ENCODE results near the gene ZNF609.

The ZNF609 gene

DNA sequence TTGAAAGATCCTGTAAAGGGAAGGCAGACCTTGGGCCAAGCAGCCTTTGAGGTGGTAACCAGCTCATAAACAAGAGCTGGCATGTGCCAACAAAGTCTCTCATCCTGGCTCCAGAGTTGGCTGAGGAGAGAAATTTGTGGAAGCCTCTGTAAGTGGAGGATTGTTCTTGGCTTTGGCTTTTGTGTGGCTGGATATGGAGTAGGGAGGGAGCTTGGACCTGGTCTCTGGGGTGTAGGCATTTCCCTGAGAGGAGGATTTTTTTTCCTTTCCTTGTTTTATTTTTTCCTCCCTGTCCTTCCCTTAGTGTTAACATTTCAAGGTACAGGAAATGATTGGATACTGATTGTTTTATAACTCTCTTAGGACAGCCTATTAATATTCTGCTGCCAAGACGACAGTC is 60.8 kb downstream of the ZNF609 start:
- H3K27ac ChIP-seq, result peak overlapping the region in 3 of 11 experiments; percentile 9 to 29 (median 19); a peak in 2 of 22 replicates

DNA sequence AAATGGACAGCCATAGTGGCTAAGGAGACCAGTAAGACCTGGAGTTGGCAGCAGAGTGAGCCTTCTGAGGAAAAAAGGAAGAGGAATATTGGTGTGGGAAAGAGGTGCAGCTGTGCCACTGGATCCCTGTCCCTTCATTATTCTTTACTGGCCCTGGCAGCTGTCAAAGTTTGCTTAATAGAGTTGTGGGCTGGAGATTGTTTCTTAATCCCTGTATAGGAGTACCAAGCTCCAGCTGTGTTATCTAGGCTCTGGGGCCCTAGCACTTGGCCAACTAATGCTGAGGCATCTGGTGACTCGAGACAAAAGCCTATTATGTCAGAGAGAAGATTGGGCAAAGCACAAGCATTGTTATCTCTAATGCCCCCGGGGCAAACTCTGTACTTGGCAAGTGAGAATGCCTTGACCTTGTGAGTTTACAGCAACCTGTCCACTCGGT is 61.4 kb downstream of the ZNF609 start:
- peak in 1 of 11 experiments; percentile 19; a peak in 1 of 22 replicates for TF ChIP-seq Cebpa-rat (IDR thresholded peaks at IDR 0.05)
- Histone ChIP-seq H3K36me3 (peaks cover 29 to 68% (median 41%) of the 10 kb centered on the region in 11 experiments; a peak in 21 of 22 replicates), H3K4me3 (no peak overlapping the region), H3K4me1 (peaks cover 0 to 14% (median 8%) of the 10 kb centered on the region in 10 experiments; a peak in 9 of 20 replicates), H3K27ac (peak overlapping the region in 5 of 11 experiments; percentile 4 to 34 (median 19); a peak in 4 of 22 replicates), H4K20me1 (peaks cover 33 to 90% (median 58%) of the 10 kb centered on the region in 11 experiments; a peak in 21 of 22 replicates), H3K4me2 (no peak overlapping the region), H3K27me3 (no peaks in the 10 kb centered on the region), H3K9me3 (replicated peaks in 1 of 11) (peaks cover 0 to 5% (median 0%) of the 10 kb centered on the region in 11 experiments; a peak in 1 of 22 replicates), H3K9ac (no peak overlapping the region)

More for the DNA sequence above, 60.8 kb downstream of the ZNF609 start:
- Histone ChIP-seq H3K4me1 (peaks cover 0 to 10% (median 4%) of the 10 kb centered on the region in 10 experiments; a peak in 4 of 20 replicates), H4K20me1 (peaks cover 28 to 88% (median 52%) of the 10 kb centered on the region in 11 experiments; a peak in 19 of 22 replicates), H3K4me3 (no peak overlapping the region), H3K9ac (no peak overlapping the region; a peak in 1 of 22 replicates), H3K9me3 (replicated peaks in 1 of 11) (peaks cover 0 to 5% (median 0%) of the 10 kb centered on the region in 11 experiments; a peak in 1 of 22 replicates), H3K36me3 (peaks cover 31 to 68% (median 45%) of the 10 kb centered on the region in 11 experiments; a peak in 21 of 22 replicates), H3K4me2 (no peak overlapping the region), H3K27me3 (no peaks in the 10 kb centered on the region)
- no peak for TF ChIP-seq Cebpa-rat (IDR thresholded peaks at IDR 0.05)

DNA sequence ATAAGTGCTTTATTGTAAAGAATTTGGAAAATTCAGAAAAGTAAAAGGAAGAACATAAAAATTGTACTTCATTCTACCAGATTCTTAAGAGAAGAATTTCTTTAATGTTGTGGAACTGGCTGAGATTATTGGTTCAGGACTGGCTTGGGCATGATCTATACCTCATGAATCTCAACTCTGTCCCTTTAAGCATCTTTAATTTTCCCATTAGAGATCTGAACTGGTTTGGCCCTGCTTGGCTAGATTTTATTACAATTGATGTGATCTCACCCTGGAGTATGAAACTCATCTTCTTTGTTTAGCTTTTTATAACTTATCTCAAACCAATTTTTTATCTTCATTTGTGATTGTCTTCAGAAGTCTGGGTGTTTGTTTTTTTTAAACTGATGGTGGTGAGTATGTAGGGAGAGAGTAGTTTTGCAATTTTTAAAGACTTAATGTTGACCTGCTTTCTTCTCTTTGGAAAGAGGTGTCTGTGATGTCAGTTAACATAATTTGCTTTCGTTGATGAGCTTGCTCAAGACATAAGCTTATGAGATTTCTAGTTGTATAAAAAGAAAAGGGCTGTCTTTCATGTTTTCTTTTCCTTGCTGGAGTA is 61.9 kb downstream of the ZNF609 start:
- H3K4me2 ChIP-seq, result no peak overlapping the region
- no peaks in the 10 kb centered on the region for H3K27me3 ChIP-seq
- TF ChIP-seq Cebpa-rat (IDR thresholded peaks at IDR 0.05), result no peak
- H3K27ac ChIP-seq, result peak overlapping the region in 3 of 11 experiments; percentile 4 to 34 (median 9); a peak in 4 of 22 replicates
- H3K4me1 ChIP-seq, result peaks cover 3 to 20% (median 12%) of the 10 kb centered on the region in 10 experiments; a peak in 19 of 20 replicates
- peaks cover 39 to 90% (median 61%) of the 10 kb centered on the region in 11 experiments; a peak in 21 of 22 replicates for H4K20me1 ChIP-seq
- no peak overlapping the region for H3K4me3 ChIP-seq
- peaks cover 0 to 5% (median 0%) of the 10 kb centered on the region in 11 experiments; a peak in 1 of 22 replicates for H3K9me3 ChIP-seq (replicated peaks in 1 of 11)
- H3K36me3 ChIP-seq, result peaks cover 24 to 66% (median 37%) of the 10 kb centered on the region in 11 experiments; a peak in 21 of 22 replicates
- no peak overlapping the region for H3K9ac ChIP-seq

DNA sequence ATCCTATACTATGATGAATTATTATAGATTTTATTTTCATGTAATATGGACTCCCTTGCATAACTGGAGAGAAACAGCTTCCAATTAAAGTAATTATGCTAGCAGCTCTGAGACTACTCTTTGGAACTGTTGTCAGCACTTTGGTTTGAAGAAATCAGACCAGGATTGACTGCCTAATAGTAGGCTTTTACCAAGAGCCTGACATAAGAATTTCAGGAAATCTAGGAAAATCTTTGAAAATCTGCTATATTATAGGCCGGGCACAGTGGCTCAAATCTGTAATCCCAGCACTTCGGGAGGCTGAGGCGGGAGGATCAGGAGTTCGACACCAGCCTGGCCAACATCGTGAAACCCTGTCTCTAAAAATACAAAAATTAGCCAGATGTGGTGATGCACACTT is 62.9 kb downstream of the ZNF609 start:
- Histone ChIP-seq H3K4me1 (peaks cover 8 to 26% (median 19%) of the 10 kb centered on the region in 10 experiments; a peak in 19 of 20 replicates), H3K27me3 (no peaks in the 10 kb centered on the region), H4K20me1 (peaks cover 39 to 92% (median 63%) of the 10 kb centered on the region in 11 experiments; a peak in 21 of 22 replicates), H3K9ac (no peak overlapping the region), H3K36me3 (peaks cover 15 to 61% (median 32%) of the 10 kb centered on the region in 11 experiments; a peak in 19 of 22 replicates), H3K9me3 (replicated peaks in 1 of 11) (peaks cover 0 to 5% (median 0%) of the 10 kb centered on the region in 11 experiments; a peak in 2 of 22 replicates), H3K4me3 (no peak overlapping the region), H3K4me2 (no peak overlapping the region), H3K27ac (no peak overlapping the region)
- TF ChIP-seq Cebpa-rat (IDR thresholded peaks at IDR 0.05), result no peak

DNA sequence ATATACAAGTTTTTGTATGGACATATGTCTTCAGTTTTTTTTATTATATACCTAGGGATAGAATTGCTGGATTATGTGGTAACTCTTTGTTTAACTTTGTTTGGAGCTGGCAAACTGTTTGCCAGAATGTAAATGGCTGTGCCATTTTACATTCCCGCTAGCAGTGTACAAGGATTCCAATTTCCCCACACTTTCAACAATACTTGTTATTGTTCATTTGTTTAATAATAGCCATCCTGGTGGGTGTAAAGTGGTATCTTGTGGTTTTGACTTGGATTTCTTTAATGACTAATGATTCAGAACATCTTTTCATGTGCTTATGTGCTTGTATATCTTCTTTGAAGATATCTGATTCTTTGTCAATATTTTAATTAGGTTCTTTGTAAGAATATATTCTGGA is 64.4 kb downstream of the ZNF609 start:
- Histone ChIP-seq H3K4me2 (no peak overlapping the region), H3K36me3 (peaks cover 25 to 67% (median 40%) of the 10 kb centered on the region in 11 experiments)

DNA sequence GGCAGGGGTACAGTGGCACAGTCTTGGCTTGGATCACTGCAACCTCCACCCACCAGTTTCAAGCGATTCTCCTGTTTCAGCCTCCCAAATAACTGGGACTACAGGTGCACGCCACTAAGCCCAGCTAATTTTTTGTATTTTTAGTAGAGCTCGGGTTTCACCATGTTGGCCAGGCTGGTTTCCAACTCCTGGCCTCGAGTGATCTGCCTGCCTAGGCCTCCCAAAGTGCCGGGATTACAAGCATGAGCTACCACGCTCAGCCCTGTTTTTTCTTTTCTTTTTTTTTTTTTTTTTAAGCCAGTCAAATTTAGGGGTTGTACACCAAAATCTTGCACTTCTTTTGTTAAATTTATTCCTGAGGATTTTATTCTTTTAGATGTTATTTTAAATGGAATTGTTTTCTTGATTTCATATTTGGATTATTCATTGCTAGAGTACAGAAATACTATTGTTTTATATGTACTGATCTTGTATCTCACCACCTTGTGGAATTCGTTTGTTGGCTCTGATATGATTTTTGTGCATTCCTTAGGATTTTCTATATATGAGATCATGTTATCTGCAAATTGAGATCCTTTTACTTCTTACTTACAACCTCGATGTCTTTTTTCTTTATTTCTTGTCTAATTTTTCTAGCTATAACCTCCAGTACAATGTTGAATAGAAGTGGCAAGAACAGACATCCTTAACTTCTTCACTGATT is 65.6 kb downstream of the ZNF609 start:
- Histone ChIP-seq H3K9ac (no peak overlapping the region), H3K27me3 (no peaks in the 10 kb centered on the region), H3K27ac (no peak overlapping the region), H3K36me3 (peaks cover 28 to 59% (median 33%) of the 10 kb centered on the region in 11 experiments), H3K4me3 (no peak overlapping the region), H3K4me2 (no peak overlapping the region), H4K20me1 (peaks cover 26 to 94% (median 61%) of the 10 kb centered on the region in 11 experiments; a peak in 21 of 22 replicates), H3K4me1 (peaks cover 8 to 26% (median 19%) of the 10 kb centered on the region in 10 experiments; a peak in 19 of 20 replicates), H3K9me3 (replicated peaks in 1 of 11) (peaks cover 0 to 15% (median 7%) of the 10 kb centered on the region in 11 experiments; a peak in 9 of 22 replicates)
- no peak for TF ChIP-seq Cebpa-rat (IDR thresholded peaks at IDR 0.05)

More for the DNA sequence above, 64.4 kb downstream of the ZNF609 start:
- no peak overlapping the region for H3K4me3 ChIP-seq
- peaks cover 0 to 15% (median 7%) of the 10 kb centered on the region in 11 experiments; a peak in 9 of 22 replicates for H3K9me3 ChIP-seq (replicated peaks in 1 of 11)
- peaks cover 32 to 95% (median 66%) of the 10 kb centered on the region in 11 experiments; a peak in 21 of 22 replicates for H4K20me1 ChIP-seq
- no peak overlapping the region for H3K9ac ChIP-seq
- no peak overlapping the region for H3K27ac ChIP-seq
- TF ChIP-seq Cebpa-rat (IDR thresholded peaks at IDR 0.05), result no peak
- H3K4me1 ChIP-seq, result peaks cover 8 to 26% (median 19%) of the 10 kb centered on the region in 10 experiments; a peak in 19 of 20 replicates
- H3K27me3 ChIP-seq, result no peaks in the 10 kb centered on the region

DNA sequence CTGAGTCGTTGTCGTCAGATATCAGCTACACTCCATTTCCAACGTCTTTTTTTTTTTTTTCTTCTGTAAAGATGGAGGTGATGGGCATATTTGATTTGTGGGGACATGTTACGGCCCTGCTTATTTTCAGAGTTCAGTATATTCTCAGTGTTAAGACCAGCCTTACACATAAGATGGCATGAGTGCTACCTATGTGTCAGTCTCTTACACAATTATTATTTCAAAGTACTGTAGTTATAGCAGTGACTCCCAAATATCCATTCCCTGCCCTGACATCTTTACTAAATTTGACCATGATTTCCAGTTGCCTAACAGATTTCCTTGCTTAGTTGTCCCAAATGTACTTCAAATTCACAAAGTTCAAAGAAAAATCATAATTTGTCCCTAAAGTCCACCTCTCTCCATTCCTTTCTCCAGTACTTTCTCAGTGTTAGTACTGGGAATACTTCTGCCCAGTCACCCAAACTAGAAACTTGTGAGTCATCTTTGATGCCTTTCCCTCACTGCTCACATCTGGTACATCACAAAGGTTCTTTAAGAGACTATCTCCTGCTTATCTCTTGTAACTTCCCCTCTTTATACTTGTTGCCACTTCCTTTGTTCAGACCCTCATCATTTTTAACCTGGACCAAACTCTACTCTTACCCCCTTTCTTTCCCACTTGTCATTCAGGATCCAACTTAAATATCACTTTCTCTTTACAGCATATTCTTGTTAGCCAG is 67.0 kb downstream of the ZNF609 start:
- H3K4me1 ChIP-seq, result peaks cover 8 to 30% (median 15%) of the 10 kb centered on the region in 10 experiments; a peak in 19 of 20 replicates
- H3K9ac ChIP-seq, result no peak overlapping the region
- H3K4me2 ChIP-seq, result peak overlapping the region in 8 of 11 experiments; percentile 8 to 37 (median 20); a peak in 6 of 22 replicates
- H3K27me3 ChIP-seq, result no peaks in the 10 kb centered on the region
- TF ChIP-seq Cebpa-rat (IDR thresholded peaks at IDR 0.05), result no peak
- peaks cover 0 to 15% (median 7%) of the 10 kb centered on the region in 11 experiments; a peak in 9 of 22 replicates for H3K9me3 ChIP-seq (replicated peaks in 1 of 11)
- no peak overlapping the region; a peak in 2 of 22 replicates for H3K27ac ChIP-seq
- peaks cover 27 to 64% (median 38%) of the 10 kb centered on the region in 11 experiments for H3K36me3 ChIP-seq
- no peak overlapping the region for H3K4me3 ChIP-seq
- H4K20me1 ChIP-seq, result peaks cover 15 to 94% (median 65%) of the 10 kb centered on the region in 11 experiments; a peak in 21 of 22 replicates

DNA sequence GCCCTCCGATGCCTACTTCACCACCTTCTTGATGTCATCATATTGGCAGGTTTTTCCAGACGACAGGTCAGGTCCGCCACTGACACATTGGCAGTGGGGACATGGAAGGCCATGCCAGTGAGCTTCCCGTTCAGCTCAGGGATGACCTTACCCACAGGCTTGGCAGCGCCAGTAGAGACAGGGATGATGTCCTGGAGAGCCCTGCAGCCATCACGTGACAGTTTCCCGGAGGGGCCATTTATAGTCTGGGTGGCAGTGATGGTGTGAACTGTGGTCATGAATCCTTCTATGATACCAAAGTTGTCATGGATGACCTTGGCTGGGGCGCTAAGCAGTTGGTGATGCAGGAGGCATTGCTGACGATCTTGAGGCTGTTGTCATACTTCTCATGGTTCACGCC is 68.5 kb downstream of the ZNF609 start:
- H3K4me2 ChIP-seq, result no peak overlapping the region
- H3K36me3 ChIP-seq, result peaks cover 24 to 67% (median 43%) of the 10 kb centered on the region in 11 experiments
- H4K20me1 ChIP-seq, result peaks cover 15 to 94% (median 72%) of the 10 kb centered on the region in 11 experiments; a peak in 21 of 22 replicates
- H3K27me3 ChIP-seq, result no peaks in the 10 kb centered on the region
- TF ChIP-seq Cebpa-rat (IDR thresholded peaks at IDR 0.05), result no peak
- peaks cover 0 to 15% (median 7%) of the 10 kb centered on the region in 11 experiments; a peak in 9 of 22 replicates for H3K9me3 ChIP-seq (replicated peaks in 1 of 11)
- H3K27ac ChIP-seq, result no peak overlapping the region; a peak in 1 of 22 replicates
- H3K4me3 ChIP-seq, result no peak overlapping the region
- peaks cover 8 to 42% (median 23%) of the 10 kb centered on the region in 10 experiments; a peak in 19 of 20 replicates for H3K4me1 ChIP-seq
- no peak overlapping the region for H3K9ac ChIP-seq

Measured in BLaER1 treated with 17β-estradiol and CSF1 and Interleukin-3, amounts not matched to agents 10 nM and 100 nM (cell line).